Breast epithelium (tissue), 3 donors: ENCODE results near the gene VPS35.

Experiments
- CTCF ChIP-seq, 3 donors: fragments of 450-650 bp; IDR thresholded peaks; one replicate each; pipeline ENCODE4 v1.5.1; 2016 to 2017; ENCODE audit warnings: antibody characterized with exemption in 3 of 3, mild to moderate bottlenecking in 3 of 3, moderate library complexity in 3 of 3
- POLR2AphosphoS5 ChIP-seq, 3 donors: sonication (generic); formaldehyde crosslinking; IDR thresholded peaks; one replicate each; pipeline ENCODE4 v1.6.1; 2017; ENCODE audit warnings: antibody characterized with exemption in 3 of 3

- TF ChIP-seq CTCF (IDR thresholded peaks at IDR 0.05) (no peak), POLR2AphosphoS5 (IDR thresholded peaks at IDR 0.05) (no peak)
Observed at GRCh38 chr16:46713634-46714033, 24.7 kb upstream of the VPS35 start.
